GM08714 (cell line): Measurements from ENCODE around the gene CAMK4.
"Not testable (repeated sequence)": the region's sequence is repeated elsewhere in the genome, so short reads cannot be mapped to it uniquely, and the experiment has no call there.

Experiments used
- H3K4me3 ChIP-seq: fragments of 200-500 bp; sonication (Bioruptor generic); 2 replicates; pipeline ENCODE4 v1.5.1; 2014; ENCODE audit warnings: mild to moderate bottlenecking, low read length, inconsistent platforms
- ZNF274 ChIP-seq: IDR thresholded peaks from 2 replicates; pipeline ENCODE4 v1.6.1; 2012; ENCODE audit warnings: mild to moderate bottlenecking, low read depth, low read length

The CAMK4 gene

DNA sequence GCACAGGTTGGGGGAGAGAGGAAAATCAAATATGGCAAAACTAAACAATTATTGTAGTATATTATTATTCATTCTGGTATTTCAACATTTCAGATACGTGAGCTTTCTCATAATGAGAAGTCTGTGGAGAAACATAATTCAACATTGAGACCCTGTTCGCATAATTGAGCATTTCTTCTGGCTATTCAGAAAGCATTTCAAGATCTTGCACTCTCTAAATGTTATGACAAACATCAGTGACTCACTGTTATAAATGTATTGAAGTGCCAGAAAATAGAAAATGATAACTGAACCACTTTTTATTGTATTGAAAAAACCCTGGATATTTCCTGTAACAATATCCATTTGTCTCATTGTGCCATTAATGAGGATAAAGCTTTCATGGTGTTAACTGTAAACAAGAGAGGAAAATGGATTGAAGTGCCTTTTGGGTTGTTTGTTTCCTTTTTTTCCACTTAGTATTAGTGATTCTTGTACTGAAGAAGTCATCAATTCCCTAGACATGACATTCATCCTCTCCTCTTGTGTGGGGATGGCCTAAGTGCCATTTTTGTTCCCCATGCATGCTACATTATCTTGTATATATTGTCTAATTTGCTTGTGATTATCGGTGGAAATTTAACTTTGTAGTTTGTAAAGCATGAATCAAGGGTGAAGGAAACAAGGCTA is 124.6 kb downstream of the CAMK4 start:
- TF ChIP-seq ZNF274 = no peak
- no peak overlapping the region for H3K4me3 ChIP-seq

DNA sequence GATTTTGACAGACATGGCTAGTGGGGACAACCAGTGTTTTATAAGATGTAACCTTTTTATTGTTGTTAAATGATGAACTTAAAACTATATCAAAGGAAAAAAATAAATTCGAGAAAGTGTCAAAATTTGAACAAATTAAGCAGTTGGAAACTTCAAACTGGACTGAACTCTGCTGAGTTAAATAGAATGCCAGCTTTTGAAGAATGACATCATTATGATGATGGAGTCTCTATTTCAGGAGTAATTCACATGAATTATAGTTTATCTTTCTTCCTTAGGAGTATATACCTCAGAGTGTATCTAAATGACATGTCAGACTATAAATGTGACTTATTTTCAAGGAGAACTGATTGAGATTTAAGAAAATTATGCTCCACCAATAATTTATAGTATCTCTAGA is 125.2 kb downstream of the CAMK4 start:
- H3K4me3 ChIP-seq = no peak overlapping the region
- TF ChIP-seq ZNF274 = no peak

DNA sequence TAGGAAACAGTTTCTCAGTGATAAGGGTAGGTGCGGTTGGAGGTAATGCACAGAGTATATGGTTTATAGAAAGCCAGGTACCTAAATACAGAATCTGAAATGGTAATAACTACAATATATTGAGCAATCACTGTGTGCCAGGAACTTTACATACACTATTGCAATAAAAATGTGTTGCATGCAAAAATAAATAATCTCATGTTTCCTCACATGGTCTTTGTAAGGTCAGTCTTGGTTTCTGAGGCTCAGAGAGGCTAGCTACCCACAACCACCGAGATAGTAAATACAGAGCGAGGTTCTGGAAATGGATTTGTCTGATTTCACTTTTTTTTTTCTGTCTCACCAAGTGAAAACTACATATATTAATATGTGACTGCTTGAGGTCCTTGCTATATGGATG is 128.9 kb downstream of the CAMK4 start:
- no peak overlapping the region for H3K4me3 ChIP-seq
- no peak for TF ChIP-seq ZNF274

DNA sequence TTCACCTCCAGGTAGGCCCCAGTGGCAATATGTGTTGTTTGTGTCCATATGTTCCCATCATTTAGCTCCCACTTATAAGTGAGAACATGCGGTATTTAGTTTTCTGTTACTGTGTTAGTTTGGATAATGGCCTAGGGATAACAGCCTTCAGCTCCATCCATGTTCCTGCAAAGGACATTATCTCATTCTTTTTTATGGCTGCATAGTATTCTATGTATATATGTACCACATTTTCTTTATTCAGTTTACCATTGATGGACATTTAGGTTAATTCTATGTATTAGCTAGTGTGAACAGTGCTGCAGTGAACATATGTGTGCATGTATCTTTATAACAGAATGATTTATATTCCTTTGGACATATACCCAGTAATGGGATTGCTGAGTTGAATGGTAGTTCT is 134.5 kb downstream of the CAMK4 start:
- H3K4me3 ChIP-seq = not testable (repeated sequence)

DNA sequence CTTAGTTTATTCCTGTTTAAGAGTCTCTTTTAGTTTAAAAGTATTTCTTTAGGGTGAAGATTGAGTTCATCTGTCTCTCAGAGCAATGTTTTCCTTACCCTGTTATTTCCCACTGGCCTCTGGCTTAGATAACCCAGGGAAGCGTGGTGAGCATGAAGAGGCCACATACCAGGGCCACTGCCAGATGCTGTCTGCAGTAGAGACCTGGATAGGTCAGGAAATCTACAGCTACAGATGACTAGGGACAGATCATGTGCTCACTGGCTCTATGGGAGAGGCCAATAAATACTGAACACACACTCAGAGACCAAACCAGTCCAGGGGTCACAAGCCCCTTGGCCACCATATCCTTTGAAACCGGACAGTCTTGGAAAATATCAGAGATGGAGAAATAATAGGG is 136.0 kb downstream of the CAMK4 start:
- H3K4me3 ChIP-seq = no peak overlapping the region
- no peak for TF ChIP-seq ZNF274

DNA sequence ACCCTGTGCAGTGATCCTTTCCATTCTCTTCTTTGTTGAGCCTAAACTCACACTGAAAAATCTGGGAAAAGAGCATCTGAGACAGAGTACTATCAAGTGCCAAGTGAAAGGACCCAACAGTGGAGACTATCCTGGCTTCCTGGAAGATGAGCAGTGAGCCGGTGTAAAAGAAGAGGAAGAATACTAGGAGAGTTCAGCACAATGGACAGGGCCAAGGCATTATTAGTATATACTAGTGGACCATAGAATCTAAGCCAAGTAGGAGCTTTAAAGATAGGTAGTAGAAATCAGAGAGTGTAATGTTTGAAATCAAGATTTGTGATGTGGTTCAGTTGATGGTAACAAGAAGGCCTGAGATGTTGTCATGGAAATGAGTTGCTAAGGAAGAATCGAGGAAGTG is 140.8 kb downstream of the CAMK4 start:
- no peak for TF ChIP-seq ZNF274
- no peak overlapping the region for H3K4me3 ChIP-seq

DNA sequence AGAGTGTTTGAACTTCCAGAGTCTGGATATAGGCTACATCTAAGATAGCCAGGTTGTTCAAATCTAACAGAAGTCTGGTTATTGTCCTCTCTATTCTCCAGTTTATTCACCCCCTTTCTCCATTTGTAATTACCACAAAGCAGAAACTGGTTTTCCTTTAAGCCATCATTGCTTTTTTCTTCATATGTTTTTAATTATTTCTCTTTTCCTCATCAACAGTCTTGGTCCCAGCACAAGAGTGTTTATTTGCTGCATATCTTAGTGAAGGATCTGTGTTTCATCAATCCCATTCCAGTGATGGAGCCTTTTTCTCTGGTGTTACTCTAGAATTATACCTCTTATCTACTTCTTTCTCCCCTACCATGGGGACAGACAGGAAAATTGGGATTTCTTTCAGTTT is 142.2 kb downstream of the CAMK4 start:
- H3K4me3 ChIP-seq = no peak overlapping the region
- no peak for TF ChIP-seq ZNF274

DNA sequence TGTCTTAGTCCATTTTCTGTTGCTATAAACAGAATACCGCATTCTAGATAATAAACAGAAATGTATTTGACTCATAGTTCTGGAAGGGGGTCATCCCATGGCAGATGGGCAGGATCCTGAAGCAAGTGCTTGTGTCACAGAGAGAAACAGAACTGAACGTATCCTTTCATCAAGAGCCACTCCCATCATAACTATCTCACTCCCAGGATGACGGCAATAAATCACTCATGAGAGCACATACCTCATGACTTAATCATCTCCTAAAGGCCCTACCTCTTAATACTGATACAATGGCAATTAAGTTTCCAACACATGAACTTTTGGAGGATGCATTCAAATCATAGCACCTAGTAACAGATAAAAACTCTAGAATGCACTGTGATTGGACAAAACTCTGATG is 142.9 kb downstream of the CAMK4 start:
- TF ChIP-seq ZNF274 = no peak
- no peak overlapping the region for H3K4me3 ChIP-seq

DNA sequence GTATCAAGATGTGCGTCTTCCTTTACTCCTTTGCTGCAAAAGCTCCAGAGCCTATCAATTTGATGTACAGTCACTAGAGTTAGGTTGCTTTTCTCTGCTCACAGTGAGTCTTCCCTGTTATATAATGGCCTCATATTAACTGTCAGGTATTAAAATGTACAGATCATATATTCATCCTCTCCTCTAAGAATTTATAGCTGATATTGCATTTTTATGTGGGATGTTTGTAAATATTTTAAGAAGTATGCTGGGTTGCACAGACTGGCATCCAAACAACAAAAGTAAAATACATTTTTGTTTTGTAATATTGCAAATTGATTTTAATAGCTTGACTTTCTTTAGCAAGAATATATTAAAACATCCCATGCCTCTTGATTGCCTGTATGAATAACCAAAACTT is 148.6 kb downstream of the CAMK4 start:
- H3K4me3 ChIP-seq = no peak overlapping the region
- TF ChIP-seq ZNF274 = no peak

DNA sequence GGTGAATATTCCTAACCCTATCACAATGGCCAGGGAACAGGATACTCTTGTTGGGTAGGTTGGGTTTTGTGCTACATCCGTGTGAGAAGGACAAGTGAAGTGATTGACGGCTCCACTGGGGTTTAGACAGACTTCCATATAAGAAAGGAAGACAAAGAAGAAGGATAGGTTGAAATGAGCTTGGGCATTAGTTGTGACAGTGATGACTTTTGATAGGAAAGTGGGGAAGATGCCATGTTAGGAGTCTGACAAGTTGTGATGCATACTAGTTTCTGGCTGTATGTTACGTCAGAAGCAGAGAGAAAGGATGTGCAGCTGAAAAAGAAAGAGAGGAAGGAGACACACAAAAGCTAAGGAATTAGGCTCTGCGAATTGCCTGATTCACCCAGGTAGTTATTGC is 150.2 kb downstream of the CAMK4 start:
- H3K4me3 ChIP-seq = no peak overlapping the region
- TF ChIP-seq ZNF274 = no peak

DNA sequence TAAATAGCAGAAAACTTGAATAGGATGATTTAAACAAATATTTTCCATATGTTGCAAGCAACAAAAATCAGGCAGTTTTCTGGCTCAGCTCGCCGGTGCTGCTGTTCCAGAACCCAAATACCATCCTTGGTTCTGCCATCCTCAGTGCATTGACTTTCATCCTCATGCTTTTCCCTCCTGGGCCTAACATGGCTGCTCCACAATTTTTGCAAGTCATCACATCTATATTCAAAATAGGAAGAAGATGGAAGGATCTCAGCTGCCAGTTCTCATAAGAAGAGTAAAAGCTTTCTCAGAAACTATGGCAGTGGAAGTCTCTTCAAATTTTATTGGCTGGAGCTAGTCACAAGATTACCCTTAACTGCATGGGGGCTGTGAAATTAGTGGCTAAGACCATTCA is 151.5 kb downstream of the CAMK4 start:
- no peak overlapping the region for H3K4me3 ChIP-seq
- no peak for TF ChIP-seq ZNF274

DNA sequence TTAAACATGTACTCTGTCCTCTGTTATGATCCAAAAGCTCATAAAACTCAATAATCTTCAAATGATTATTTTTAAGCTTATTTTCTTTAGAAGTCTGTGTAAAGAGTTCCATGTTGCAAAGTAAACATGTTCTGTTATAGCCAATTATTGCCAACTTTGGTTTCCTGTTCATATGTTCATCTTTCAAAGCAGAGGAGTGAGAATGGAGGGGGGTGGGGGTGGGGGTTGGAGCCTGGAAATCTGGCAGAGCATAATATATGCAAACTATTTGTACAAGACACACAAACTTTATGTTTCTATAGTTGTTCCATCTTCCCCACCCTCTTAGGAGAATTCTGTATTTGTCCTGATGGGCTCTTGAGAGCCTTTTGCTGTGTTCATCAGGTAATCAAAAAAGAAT is 153.1 kb downstream of the CAMK4 start:
- TF ChIP-seq ZNF274 = no peak
- H3K4me3 ChIP-seq = no peak overlapping the region

DNA sequence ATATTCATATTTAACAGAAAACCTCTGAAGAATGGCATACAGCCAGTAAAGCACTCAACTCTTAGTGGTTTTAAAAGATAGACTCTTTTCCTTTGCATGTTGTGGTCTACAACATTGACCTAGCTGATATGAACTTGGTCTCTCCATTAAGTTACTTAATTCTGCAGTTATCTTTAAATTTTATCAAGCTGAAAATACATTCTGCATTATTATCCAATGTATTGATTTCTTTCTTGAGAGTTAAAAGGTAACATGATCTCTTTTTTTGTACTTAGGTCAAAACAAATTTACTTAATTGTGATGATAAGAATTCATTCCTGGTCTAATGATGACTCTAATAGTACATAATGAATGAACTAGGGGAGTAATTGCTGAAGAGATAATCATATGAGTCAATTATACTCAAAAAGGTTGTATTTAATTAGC is 155.2 kb downstream of the CAMK4 start:
- H3K4me3 ChIP-seq = no peak overlapping the region
- TF ChIP-seq ZNF274 = no peak

DNA sequence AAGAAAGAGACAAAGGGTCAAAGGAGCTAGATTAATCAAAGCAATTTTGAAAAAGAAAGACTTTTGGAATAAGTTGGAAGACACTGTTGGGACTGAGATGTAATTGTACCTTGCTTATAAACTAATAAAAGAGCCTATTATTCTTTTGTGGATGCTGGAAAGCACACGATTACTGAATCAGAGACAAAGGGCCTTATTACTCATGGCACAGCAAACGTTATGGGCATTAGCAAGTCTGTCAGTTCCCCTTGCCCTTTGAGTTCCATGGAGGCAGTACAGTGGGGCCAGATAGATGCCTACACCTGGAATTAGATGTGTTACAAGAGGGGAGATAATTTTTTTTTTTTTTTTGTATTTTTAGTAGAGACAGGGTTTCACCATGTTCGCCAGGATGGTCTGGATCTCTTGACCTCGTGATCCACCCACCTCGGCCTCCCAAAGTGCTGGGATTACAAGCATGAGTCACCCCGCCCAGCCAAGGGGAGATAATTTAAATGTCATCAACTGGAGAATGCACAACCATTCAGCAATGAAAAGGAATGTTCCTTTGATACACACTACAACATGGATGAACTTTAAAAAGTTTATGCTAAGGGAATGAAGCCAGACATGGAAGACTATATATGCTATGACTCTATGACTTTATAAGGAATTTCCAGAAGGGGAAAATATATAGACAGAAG is 159.2 kb downstream of the CAMK4 start:
- H3K4me3 ChIP-seq = no peak overlapping the region
- no peak for TF ChIP-seq ZNF274

DNA sequence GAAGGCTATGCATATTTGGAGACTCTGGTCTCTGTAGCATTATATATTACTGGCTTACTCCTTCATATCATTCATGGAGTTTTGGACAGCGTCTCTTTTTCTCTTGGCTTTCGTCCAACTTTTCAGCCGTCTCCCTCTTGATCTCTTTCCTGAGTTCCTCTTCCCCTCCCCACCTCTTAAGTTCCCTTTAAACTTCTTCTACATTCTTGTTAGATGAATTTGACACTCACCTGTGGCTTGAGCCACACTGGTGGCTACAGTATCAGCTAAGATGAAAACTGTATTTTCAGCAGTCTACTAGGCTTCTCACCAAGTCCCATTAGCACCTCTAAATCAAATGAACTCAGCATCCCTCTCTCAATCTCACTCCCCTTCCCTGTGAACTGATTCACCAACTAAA is 160.0 kb downstream of the CAMK4 start:
- H3K4me3 ChIP-seq = no peak overlapping the region
- TF ChIP-seq ZNF274 = no peak

DNA sequence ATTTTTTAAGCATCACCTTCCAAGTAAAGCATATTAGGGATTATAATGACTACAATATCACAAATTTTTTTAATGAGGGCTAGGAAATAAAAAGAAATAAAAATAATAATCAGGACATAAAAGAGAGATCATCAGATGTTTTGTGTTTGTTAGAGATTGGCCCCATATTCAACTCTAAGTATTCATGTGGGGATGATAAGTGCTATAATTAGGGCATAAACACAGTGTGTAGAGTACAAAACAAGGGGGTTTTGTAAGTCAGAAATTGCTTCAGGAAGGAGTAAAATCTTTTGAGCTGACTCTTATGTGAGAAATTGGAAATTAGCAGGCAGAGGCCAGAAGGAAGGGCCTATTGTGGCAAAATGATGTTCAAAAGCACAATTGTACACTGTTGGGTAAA is 160.9 kb downstream of the CAMK4 start:
- no peak for TF ChIP-seq ZNF274
- no peak overlapping the region for H3K4me3 ChIP-seq
